Thymus (tissue), 11 donors: ENCODE results near the gene STK35. TPM values are rescaled to one million over a fixed set of nuclear protein-coding genes. Genes with fewer than 3 reads are reported as not detected.

Source experiments
- DNase-seq, 9 donors: peaks; one replicate each; pipeline ENCODE4 v3.0.0-alpha.2; 2013; ENCODE audit warnings: low spot score in 9 of 9, low read depth in 6 of 9, missing footprints in 1 of 9
- H3K27ac ChIP-seq, 2 donors: one replicate each; pipeline ENCODE4 v1.5.1; 2013; ENCODE audit warnings: control low read depth in 1 of 2, low read depth in 1 of 2, low read length in 1 of 2, mild to moderate bottlenecking in 1 of 2, moderate library complexity in 1 of 2
- H3K27me3 ChIP-seq, 2 donors: one replicate each; pipeline ENCODE4 v1.5.1; 2013; ENCODE audit warnings: low read length in 1 of 2; ENCODE audit not compliant: control insufficient read depth in 2 of 2, insufficient read depth in 1 of 2
- H3K36me3 ChIP-seq, 2 donors: one replicate each; pipeline ENCODE4 v1.5.1; 2013; ENCODE audit warnings: low read length in 1 of 2, mild to moderate bottlenecking in 1 of 2, moderate library complexity in 1 of 2; ENCODE audit not compliant: control insufficient read depth in 2 of 2, insufficient read depth in 2 of 2
- H3K4me1 ChIP-seq, 2 donors: one replicate each; pipeline ENCODE4 v1.5.1; 2013; ENCODE audit warnings: low read length in 2 of 2; ENCODE audit not compliant: control insufficient read depth in 2 of 2, insufficient read depth in 2 of 2
- H3K4me3 ChIP-seq, 2 donors: one replicate each; pipeline ENCODE4 v1.5.1; 2013; ENCODE audit warnings: low read length in 2 of 2, control low read depth in 1 of 2, mild to moderate bottlenecking in 1 of 2
- H3K9me3 ChIP-seq, 2 donors: one replicate each; pipeline ENCODE4 v1.5.1; 2013; ENCODE audit warnings: low read length in 1 of 2, mild to moderate bottlenecking in 1 of 2; ENCODE audit not compliant: control insufficient read depth in 2 of 2, insufficient read depth in 1 of 2
- WGBS: extraction: QIAGEN DNeasy Blood & Tissue Kit; methylation state at CpG from one replicate; pipeline ENCODE4 v1.1.7; 2013; 5-methylcytosine and 5-hydroxymethylcytosine counted together
- polyA plus RNA-seq: library from polyadenylated mRNA; stranded (reverse); fragments of 200-250 nt; gene quantifications from one replicate; pipeline ENCODE4 v1.2.3, GENCODE V29; 2013
- total RNA-seq: library from RNA; stranded (reverse); fragments of 120-200 nt; gene quantifications from one replicate; pipeline ENCODE4 v1.2.4, GENCODE V29; 2013
- donor health status: healthy.

STK35 gene
- total and polyA plus RNA-seq, 2 donors: 4.1 to 5.4 TPM

GRCh38 chr20:2137552-2138201 lies 36.0 kb downstream of the STK35 start:
- DNase-seq: no peak
- 97% methylated on average over 11 of the region's 11 CpGs for WGBS
- no peaks in the 10 kb centered on the region for H3K36me3 ChIP-seq
- no peaks in the 10 kb centered on the region for H3K27me3 ChIP-seq
- H3K4me1 ChIP-seq: no peaks in the 10 kb centered on the region
- H3K9me3 ChIP-seq: no peaks in the 10 kb centered on the region
- H3K27ac ChIP-seq: no peak overlapping the region
- no peak overlapping the region for H3K4me3 ChIP-seq

GRCh38 chr20:2138396-2138795 lies 36.8 kb downstream of the STK35 start:
- no peak overlapping the region for H3K4me3 ChIP-seq
- no peaks in the 10 kb centered on the region for H3K36me3 ChIP-seq
- H3K27ac ChIP-seq: no peak overlapping the region
- H3K4me1 ChIP-seq: no peaks in the 10 kb centered on the region
- H3K9me3 ChIP-seq: no peaks in the 10 kb centered on the region
- DNase-seq: no peak
- no peaks in the 10 kb centered on the region for H3K27me3 ChIP-seq
- 97% methylated on average over 2 of the region's 2 CpGs for WGBS

GRCh38 chr20:2139250-2139649 lies 37.6 kb downstream of the STK35 start:
- peaks cover 3% of the 10 kb centered on the region in 2 donors for H3K36me3 ChIP-seq
- WGBS: 82% methylated on average over 6 of the region's 6 CpGs
- no peak for DNase-seq
- no peak overlapping the region for H3K4me3 ChIP-seq
- no peaks in the 10 kb centered on the region for H3K4me1 ChIP-seq
- H3K27me3 ChIP-seq: no peaks in the 10 kb centered on the region
- no peaks in the 10 kb centered on the region for H3K9me3 ChIP-seq
- no peak overlapping the region for H3K27ac ChIP-seq

- H3K9me3 ChIP-seq: no peaks in the 10 kb centered on the region
- peaks cover 8% of the 10 kb centered on the region in 2 donors for H3K36me3 ChIP-seq
- no peaks in the 10 kb centered on the region for H3K27me3 ChIP-seq
- H3K4me1 ChIP-seq: no peaks in the 10 kb centered on the region
- DNase-seq: no peak
- H3K27ac ChIP-seq: no peak overlapping the region
- H3K4me3 ChIP-seq: no peak overlapping the region
- whole genome bisulfite sequencing: 71% methylated on average over 2 of the region's 2 CpGs
These were observed 38.1 kb downstream of the STK35 start for GRCh38 chr20:2139736-2140135.

- 93% methylated on average over 1 of the region's 1 CpG for WGBS
- Histone ChIP-seq H3K27ac (no peak overlapping the region), H3K4me3 (no peak overlapping the region), H3K36me3 (peaks cover 8 to 9% of the 10 kb centered on the region in 2 donors), H3K9me3 (no peaks in the 10 kb centered on the region), H3K27me3 (no peaks in the 10 kb centered on the region), H3K4me1 (no peaks in the 10 kb centered on the region)
- no peak for DNase-seq
These were observed 38.9 kb downstream of the STK35 start for GRCh38 chr20:2140561-2140960.

- no peak for DNase-seq
- WGBS: 97% methylated on average over 10 of the region's 10 CpGs
- Histone ChIP-seq H3K36me3 (peaks cover 12 to 18% of the 10 kb centered on the region in 2 donors), H3K27me3 (no peaks in the 10 kb centered on the region), H3K27ac (no peak overlapping the region), H3K9me3 (no peaks in the 10 kb centered on the region), H3K4me3 (no peak overlapping the region), H3K4me1 (no peaks in the 10 kb centered on the region)
These were observed 40.3 kb downstream of the STK35 start for GRCh38 chr20:2141600-2142575.

- Histone ChIP-seq H3K4me1 (no peaks in the 10 kb centered on the region), H3K27me3 (no peaks in the 10 kb centered on the region), H3K27ac (no peak overlapping the region), H3K9me3 (no peaks in the 10 kb centered on the region), H3K4me3 (no peak overlapping the region), H3K36me3 (peaks cover 12 to 24% of the 10 kb centered on the region in 2 donors)
- no peak for DNase-seq
- 96% methylated on average over 6 of the region's 6 CpGs for WGBS
These were observed 41.0 kb downstream of the STK35 start for GRCh38 chr20:2142649-2143048.

- H3K36me3 ChIP-seq: peaks cover 12 to 24% of the 10 kb centered on the region in 2 donors
- no peaks in the 10 kb centered on the region for H3K27me3 ChIP-seq
- H3K4me3 ChIP-seq: no peak overlapping the region
- no peak overlapping the region for H3K27ac ChIP-seq
- no peaks in the 10 kb centered on the region for H3K4me1 ChIP-seq
- WGBS: 97% methylated on average over 10 of the region's 10 CpGs
- no peak for DNase-seq
- H3K9me3 ChIP-seq: no peaks in the 10 kb centered on the region
These were observed 42.0 kb downstream of the STK35 start for GRCh38 chr20:2143594-2143993.

GRCh38 chr20:2144850-2145249 lies 43.2 kb downstream of the STK35 start:
- Histone ChIP-seq H3K4me3 (no peak overlapping the region), H3K27ac (no peak overlapping the region), H3K27me3 (no peaks in the 10 kb centered on the region), H3K9me3 (no peaks in the 10 kb centered on the region), H3K36me3 (peaks cover 12 to 24% of the 10 kb centered on the region in 2 donors), H3K4me1 (no peaks in the 10 kb centered on the region)
- no peak for DNase-seq
- 97% methylated on average over 11 of the region's 11 CpGs for WGBS
